Thyroid gland (tissue), 4 donors: ENCODE results near the gene RPS19BP1.

ENCODE experiments used
- POLR2A ChIP-seq, 2 donors: fragments of 450-650 bp; IDR thresholded peaks; one replicate each; pipeline ENCODE4 v1.6.1; 2017; ENCODE audit warnings: antibody characterized with exemption in 2 of 2, mild to moderate bottlenecking in 2 of 2, moderate library complexity in 1 of 2
- TF ChIP-seq, protein P1 (sequence below), 6 experiments: fragments of 200-600 bp in 3 of 6; fragments of 450-650 bp in 3 of 6; sonication (generic) in 3 of 6; IDR thresholded peaks; one replicate each; pipeline ENCODE4 v1.5.1; 2016 to 2019; ENCODE audit warnings: antibody characterized with exemption in 6 of 6, mild to moderate bottlenecking in 2 of 6, inconsistent platforms in 1 of 6, moderate library complexity in 1 of 6

DNA sequence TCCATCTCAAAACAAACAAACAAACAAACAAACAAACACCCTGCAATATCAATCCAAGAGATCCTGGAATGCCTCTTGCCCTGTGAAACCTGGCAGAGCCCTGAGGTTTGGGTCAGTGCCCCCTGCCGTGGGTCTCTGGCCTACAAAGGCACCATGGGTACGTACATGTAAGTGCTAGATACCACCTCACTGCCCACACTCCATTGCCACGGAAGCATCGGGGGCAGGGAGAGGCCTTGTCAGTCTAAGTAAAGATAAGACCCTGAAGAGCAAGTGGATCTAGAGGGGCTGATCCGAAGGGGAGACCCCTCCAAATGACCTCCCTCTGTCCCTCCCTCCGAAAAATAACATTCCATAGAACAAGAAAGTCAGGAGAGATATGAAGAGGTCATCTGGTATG, 32.4 kb downstream of the RPS19BP1 start:
- TF ChIP-seq, protein P1, sequence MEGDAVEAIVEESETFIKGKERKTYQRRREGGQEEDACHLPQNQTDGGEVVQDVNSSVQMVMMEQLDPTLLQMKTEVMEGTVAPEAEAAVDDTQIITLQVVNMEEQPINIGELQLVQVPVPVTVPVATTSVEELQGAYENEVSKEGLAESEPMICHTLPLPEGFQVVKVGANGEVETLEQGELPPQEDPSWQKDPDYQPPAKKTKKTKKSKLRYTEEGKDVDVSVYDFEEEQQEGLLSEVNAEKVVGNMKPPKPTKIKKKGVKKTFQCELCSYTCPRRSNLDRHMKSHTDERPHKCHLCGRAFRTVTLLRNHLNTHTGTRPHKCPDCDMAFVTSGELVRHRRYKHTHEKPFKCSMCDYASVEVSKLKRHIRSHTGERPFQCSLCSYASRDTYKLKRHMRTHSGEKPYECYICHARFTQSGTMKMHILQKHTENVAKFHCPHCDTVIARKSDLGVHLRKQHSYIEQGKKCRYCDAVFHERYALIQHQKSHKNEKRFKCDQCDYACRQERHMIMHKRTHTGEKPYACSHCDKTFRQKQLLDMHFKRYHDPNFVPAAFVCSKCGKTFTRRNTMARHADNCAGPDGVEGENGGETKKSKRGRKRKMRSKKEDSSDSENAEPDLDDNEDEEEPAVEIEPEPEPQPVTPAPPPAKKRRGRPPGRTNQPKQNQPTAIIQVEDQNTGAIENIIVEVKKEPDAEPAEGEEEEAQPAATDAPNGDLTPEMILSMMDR (IDR thresholded peaks at IDR 0.05): no peak
- TF ChIP-seq POLR2A (IDR thresholded peaks at IDR 0.05): no peak
